ENCODE measurements around the gene DNAJC12.

DNA sequence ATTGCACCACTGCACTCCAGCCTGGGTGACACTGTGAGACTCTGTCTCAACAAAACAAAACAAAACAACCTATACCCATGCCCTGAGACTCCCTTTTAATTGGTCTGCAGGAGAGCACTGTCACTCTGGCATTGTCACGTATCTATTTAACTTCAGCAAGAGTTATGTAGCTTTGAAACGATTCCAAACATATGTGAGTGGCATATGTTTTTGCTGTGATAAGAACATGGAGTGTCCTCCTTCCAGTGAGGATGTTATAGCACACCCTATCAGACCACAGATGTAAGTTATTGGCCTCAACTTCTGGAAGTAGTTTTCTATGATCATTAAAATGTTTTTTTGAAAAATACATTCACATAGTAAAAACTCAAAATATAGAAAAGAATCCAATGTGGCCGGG lies 15.5 kb upstream of the DNAJC12 start:
- no peak for TF ChIP-seq YY1 (IDR thresholded peaks at IDR 0.05; ENCODE audit: low read depth)
- no peak for TF ChIP-seq JUND (IDR thresholded peaks at IDR 0.05)
- TF ChIP-seq, protein P1, sequence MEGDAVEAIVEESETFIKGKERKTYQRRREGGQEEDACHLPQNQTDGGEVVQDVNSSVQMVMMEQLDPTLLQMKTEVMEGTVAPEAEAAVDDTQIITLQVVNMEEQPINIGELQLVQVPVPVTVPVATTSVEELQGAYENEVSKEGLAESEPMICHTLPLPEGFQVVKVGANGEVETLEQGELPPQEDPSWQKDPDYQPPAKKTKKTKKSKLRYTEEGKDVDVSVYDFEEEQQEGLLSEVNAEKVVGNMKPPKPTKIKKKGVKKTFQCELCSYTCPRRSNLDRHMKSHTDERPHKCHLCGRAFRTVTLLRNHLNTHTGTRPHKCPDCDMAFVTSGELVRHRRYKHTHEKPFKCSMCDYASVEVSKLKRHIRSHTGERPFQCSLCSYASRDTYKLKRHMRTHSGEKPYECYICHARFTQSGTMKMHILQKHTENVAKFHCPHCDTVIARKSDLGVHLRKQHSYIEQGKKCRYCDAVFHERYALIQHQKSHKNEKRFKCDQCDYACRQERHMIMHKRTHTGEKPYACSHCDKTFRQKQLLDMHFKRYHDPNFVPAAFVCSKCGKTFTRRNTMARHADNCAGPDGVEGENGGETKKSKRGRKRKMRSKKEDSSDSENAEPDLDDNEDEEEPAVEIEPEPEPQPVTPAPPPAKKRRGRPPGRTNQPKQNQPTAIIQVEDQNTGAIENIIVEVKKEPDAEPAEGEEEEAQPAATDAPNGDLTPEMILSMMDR (IDR thresholded peaks at IDR 0.05), result no peak
- TF ChIP-seq, protein P2, sequence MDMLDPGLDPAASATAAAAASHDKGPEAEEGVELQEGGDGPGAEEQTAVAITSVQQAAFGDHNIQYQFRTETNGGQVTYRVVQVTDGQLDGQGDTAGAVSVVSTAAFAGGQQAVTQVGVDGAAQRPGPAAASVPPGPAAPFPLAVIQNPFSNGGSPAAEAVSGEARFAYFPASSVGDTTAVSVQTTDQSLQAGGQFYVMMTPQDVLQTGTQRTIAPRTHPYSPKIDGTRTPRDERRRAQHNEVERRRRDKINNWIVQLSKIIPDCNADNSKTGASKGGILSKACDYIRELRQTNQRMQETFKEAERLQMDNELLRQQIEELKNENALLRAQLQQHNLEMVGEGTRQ (IDR thresholded peaks at IDR 0.05; ENCODE audit: borderline replicate concordance, low read depth, low read length), result no peak
- TF ChIP-seq, protein P3, sequence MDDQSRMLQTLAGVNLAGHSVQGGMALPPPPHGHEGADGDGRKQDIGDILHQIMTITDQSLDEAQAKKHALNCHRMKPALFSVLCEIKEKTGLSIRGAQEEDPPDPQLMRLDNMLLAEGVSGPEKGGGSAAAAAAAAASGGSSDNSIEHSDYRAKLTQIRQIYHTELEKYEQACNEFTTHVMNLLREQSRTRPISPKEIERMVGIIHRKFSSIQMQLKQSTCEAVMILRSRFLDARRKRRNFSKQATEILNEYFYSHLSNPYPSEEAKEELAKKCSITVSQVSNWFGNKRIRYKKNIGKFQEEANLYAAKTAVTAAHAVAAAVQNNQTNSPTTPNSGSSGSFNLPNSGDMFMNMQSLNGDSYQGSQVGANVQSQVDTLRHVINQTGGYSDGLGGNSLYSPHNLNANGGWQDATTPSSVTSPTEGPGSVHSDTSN (IDR thresholded peaks at IDR 0.05), result no peak
- TF ChIP-seq GATA2 (CRISPR knock-in tag; IDR thresholded peaks at IDR 0.05), result no peak
- no peak for TF ChIP-seq RFX5 (IDR thresholded peaks at IDR 0.05; ENCODE audit: low read length)
- no peak for TF ChIP-seq EZH2phosphoT487 (IDR thresholded peaks at IDR 0.05; ENCODE audit: borderline replicate concordance, low read depth)
- TF ChIP-seq, protein P4, sequence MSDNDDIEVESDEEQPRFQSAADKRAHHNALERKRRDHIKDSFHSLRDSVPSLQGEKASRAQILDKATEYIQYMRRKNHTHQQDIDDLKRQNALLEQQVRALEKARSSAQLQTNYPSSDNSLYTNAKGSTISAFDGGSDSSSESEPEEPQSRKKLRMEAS (IDR thresholded peaks at IDR 0.05; ENCODE audit: low read depth), result no peak
- no peak for TF ChIP-seq RAD21 (IDR thresholded peaks at IDR 0.05; ENCODE audit: low read length)
- no peak for TF ChIP-seq SMC3 (IDR thresholded peaks at IDR 0.05; ENCODE audit: low read depth, low read length)
- no peak for TF ChIP-seq GABPA (IDR thresholded peaks at IDR 0.05; ENCODE audit: low read depth)
